Body of pancreas (tissue), 4 donors: ENCODE measurements around the gene TMEM220.

ENCODE experiments used
- CTCF ChIP-seq, 7 experiments: fragments of 450-650 bp in 4 of 7; fragments of 200-600 bp in 3 of 7; sonication (generic) in 3 of 7; IDR thresholded peaks; one replicate each; pipeline ENCODE4 v1.5.1; 2016 to 2019; ENCODE audit warnings: antibody characterized with exemption in 7 of 7
- POLR2A ChIP-seq, 3 donors: fragments of 450-650 bp; IDR thresholded peaks; one replicate each; pipeline ENCODE4 v1.6.1; 2016; ENCODE audit warnings: antibody characterized with exemption in 3 of 3, mild to moderate bottlenecking in 2 of 3

- TF ChIP-seq CTCF (IDR thresholded peaks at IDR 0.05) (no peak), POLR2A (IDR thresholded peaks at IDR 0.05) (no peak)
Observed at GRCh38 chr17:10738521-10739258, 8.9 kb upstream of the TMEM220 start.
